Vagina (tissue), 2 donors: Measurements from ENCODE around the gene TANGO6. TPM values are rescaled to one million over a fixed set of nuclear protein-coding genes. Genes with fewer than 3 reads are reported as not detected.

Source experiments
- DNase-seq, 2 donors: peaks; one replicate each; pipeline ENCODE4 v3.0.0-alpha.2; 2017; ENCODE audit errors: extremely low spot score in 2 of 2
- H3K27ac ChIP-seq: fragments of 200-600 bp; sonication (generic); one replicate; pipeline ENCODE4 v1.5.1; 2019
- H3K27me3 ChIP-seq: fragments of 200-600 bp; sonication (generic); one replicate; pipeline ENCODE4 v1.5.1; 2019
- H3K36me3 ChIP-seq, 2 donors: fragments of 200-600 bp; sonication (generic); one replicate each; pipeline ENCODE4 v1.5.1; 2017 to 2019
- H3K4me1 ChIP-seq: fragments of 200-600 bp; sonication (generic); one replicate; pipeline ENCODE4 v1.5.1; 2019
- H3K4me3 ChIP-seq, 2 donors: fragments of 200-600 bp; sonication (generic); 1 replicate in 1 of 2; 2 replicates in 1 of 2; pipeline ENCODE4 v1.5.1; 2016 to 2019
- H3K9me3 ChIP-seq: fragments of 200-600 bp; sonication (generic); one replicate; pipeline ENCODE4 v1.5.1; 2019
- POLR2A ChIP-seq, 2 donors: fragments of 450-650 bp; IDR thresholded peaks; one replicate each; pipeline ENCODE4 v1.6.1; 2017; ENCODE audit warnings: antibody characterized with exemption in 2 of 2, mild to moderate bottlenecking in 2 of 2, moderate library complexity in 2 of 2
- POLR2AphosphoS5 ChIP-seq, 2 donors: sonication (generic); formaldehyde crosslinking; IDR thresholded peaks; one replicate each; pipeline ENCODE4 v1.9.0; 2017; ENCODE audit warnings: antibody characterized with exemption in 2 of 2, mild to moderate bottlenecking in 2 of 2, low read depth in 1 of 2; ENCODE audit not compliant: insufficient read depth in 1 of 2
- intact Hi-C: fragments of 100-400 bp; cut with DNase I; formaldehyde crosslinking; loops from one replicate; pipeline ENCODE4 v1.15.1; 2023
- total RNA-seq: library from RNA; depleted of rRNA; stranded (reverse); fragments of >200 nt; gene quantifications from one replicate; pipeline ENCODE4 v1.2.3, GENCODE V29; 2016
- TF ChIP-seq, protein P1 (sequence below), 3 experiments: fragments of 450-650 bp in 2 of 3; fragments of 200-600 bp in 1 of 3; sonication (generic) in 1 of 3; IDR thresholded peaks; one replicate each; pipeline ENCODE4 v1.5.1; 2017 to 2019; ENCODE audit warnings: antibody characterized with exemption in 3 of 3, mild to moderate bottlenecking in 2 of 3, moderate library complexity in 2 of 3

The TANGO6 gene
- total RNA-seq, 1 donor from 2014 or later: 21.9 TPM

DNA sequence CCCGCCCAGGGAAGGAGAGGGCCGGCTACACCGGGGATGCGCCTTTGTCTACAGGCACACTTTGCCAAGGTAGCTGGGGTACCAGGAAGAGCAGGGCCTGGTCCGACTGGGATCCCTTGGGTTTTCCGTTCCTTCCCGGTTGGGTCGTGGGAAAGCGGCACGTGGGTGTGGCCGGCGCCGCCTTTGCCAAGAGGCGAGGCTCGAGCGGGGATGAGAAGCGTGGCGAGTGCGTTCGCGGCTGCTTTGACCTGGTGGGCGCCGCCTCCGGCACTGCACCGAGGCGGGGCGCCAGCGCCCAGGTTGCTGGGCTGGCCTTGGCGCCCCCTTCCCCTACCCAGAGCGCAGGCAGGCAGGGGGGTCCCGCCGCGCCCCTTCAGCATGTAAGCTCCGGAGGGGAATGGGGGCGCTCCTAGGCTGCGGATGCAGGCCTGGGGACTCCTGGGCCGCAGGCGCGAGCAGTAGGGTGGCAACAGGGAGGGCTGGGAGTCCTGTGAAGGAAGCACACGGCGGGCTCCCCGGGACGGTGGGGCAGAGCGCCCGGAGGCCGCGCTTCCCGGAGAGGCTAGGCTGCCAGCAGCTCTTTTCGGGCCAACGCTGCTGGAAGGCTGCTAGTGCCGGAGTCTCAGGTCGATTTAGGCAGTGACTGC is 264.1 kb downstream of the TANGO6 start:
- Histone ChIP-seq H3K27me3 (no peaks in the 10 kb centered on the region), H3K36me3 (peaks cover 0 to 4% of the 10 kb centered on the region in 2 donors), H3K4me1 (peaks cover 32% of the 10 kb centered on the region), H3K27ac (no peak overlapping the region), H3K9me3 (no peaks in the 10 kb centered on the region), H3K4me3 (peak overlapping the region; percentile 54 to 59)
- TF ChIP-seq POLR2A (IDR thresholded peaks at IDR 0.05): no peak
- TF ChIP-seq POLR2AphosphoS5 (IDR thresholded peaks at IDR 0.05; ENCODE audit: insufficient read depth in 1 of 2, low read depth in 1 of 2): peak in 1 of 2 donors; percentile 19
- DNase-seq: no peak
- intact Hi-C loops: loop anchor here (10.0 kb wide), 1 partner anchor 233 kb away; no protein-coding TSS in a partner anchor

GRCh38 chr16:69108064-69108904 is 265.0 kb downstream of the TANGO6 start:
- DNase-seq: no peak
- intact Hi-C loops: loop anchor here (10.0 kb wide), 1 partner anchor 233 kb away; no protein-coding TSS in a partner anchor
- Histone ChIP-seq H3K4me1 (peaks cover 40% of the 10 kb centered on the region), H3K4me3 (peak overlapping the region; percentile 54 to 59), H3K9me3 (no peaks in the 10 kb centered on the region), H3K27me3 (no peaks in the 10 kb centered on the region), H3K27ac (no peak overlapping the region), H3K36me3 (peaks cover 0 to 4% of the 10 kb centered on the region in 2 donors)
- TF ChIP-seq, protein P1, sequence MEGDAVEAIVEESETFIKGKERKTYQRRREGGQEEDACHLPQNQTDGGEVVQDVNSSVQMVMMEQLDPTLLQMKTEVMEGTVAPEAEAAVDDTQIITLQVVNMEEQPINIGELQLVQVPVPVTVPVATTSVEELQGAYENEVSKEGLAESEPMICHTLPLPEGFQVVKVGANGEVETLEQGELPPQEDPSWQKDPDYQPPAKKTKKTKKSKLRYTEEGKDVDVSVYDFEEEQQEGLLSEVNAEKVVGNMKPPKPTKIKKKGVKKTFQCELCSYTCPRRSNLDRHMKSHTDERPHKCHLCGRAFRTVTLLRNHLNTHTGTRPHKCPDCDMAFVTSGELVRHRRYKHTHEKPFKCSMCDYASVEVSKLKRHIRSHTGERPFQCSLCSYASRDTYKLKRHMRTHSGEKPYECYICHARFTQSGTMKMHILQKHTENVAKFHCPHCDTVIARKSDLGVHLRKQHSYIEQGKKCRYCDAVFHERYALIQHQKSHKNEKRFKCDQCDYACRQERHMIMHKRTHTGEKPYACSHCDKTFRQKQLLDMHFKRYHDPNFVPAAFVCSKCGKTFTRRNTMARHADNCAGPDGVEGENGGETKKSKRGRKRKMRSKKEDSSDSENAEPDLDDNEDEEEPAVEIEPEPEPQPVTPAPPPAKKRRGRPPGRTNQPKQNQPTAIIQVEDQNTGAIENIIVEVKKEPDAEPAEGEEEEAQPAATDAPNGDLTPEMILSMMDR (IDR thresholded peaks at IDR 0.05): no peak
- TF ChIP-seq POLR2AphosphoS5 (IDR thresholded peaks at IDR 0.05; ENCODE audit: insufficient read depth in 1 of 2, low read depth in 1 of 2): no peak
- no peak for TF ChIP-seq POLR2A (IDR thresholded peaks at IDR 0.05)

DNA sequence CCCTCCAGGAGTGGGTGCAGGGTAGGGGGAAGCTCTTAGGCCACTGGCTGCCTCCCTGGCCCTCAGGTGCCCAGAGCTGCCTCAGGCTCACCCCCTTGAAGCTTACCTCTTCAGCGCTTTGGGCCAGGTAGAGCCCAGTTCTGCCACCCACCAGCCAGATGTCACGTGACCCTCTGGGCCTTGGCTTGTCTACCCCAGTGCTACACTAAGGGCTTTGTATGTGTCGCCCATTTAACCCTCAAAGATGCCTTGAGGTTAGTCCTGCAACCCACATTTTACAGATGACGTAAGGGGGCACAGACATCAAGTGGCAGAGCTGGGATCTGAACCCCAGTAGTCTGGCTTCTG is 265.5 kb downstream of the TANGO6 start:
- Histone ChIP-seq H3K36me3 (peaks cover 0 to 9% of the 10 kb centered on the region in 2 donors), H3K4me1 (peaks cover 40% of the 10 kb centered on the region), H3K27me3 (no peaks in the 10 kb centered on the region), H3K27ac (no peak overlapping the region), H3K4me3 (no peak overlapping the region), H3K9me3 (no peaks in the 10 kb centered on the region)
- TF ChIP-seq POLR2AphosphoS5 (IDR thresholded peaks at IDR 0.05; ENCODE audit: insufficient read depth in 1 of 2, low read depth in 1 of 2) (no peak), POLR2A (IDR thresholded peaks at IDR 0.05) (no peak)
- TF ChIP-seq, protein P1 (IDR thresholded peaks at IDR 0.05): no peak
- DNase-seq: no peak
- intact Hi-C loops: loop anchor here (10.0 kb wide), 1 partner anchor 234 kb away; no protein-coding TSS in a partner anchor

DNA sequence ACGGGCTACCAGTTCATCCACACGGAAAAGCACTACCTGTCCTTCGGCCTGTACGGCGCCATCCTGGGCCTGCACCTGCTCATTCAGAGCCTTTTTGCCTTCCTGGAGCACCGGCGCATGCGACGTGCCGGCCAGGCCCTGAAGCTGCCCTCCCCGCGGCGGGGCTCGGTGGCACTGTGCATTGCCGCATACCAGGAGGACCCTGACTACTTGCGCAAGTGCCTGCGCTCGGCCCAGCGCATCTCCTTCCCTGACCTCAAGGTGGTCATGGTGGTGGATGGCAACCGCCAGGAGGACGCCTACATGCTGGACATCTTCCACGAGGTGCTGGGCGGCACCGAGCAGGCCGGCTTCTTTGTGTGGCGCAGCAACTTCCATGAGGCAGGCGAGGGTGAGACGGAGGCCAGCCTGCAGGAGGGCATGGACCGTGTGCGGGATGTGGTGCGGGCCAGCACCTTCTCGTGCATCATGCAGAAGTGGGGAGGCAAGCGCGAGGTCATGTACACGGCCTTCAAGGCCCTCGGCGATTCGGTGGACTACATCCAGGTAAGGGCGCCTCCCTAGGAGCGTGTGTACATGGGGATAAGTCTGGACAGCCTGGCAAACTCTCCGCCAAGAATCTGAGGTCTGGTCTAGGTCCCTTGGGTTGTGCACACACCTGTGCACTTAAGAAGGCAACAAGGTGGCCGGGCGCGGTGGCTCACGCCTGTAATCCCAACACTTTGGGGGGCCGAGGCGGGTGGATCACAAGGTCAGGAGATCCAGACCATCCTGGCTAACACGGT is 266.3 kb downstream of the TANGO6 start:
- Histone ChIP-seq H3K4me3 (no peak overlapping the region), H3K27me3 (no peaks in the 10 kb centered on the region), H3K4me1 (peaks cover 40% of the 10 kb centered on the region), H3K27ac (no peak overlapping the region), H3K9me3 (no peaks in the 10 kb centered on the region), H3K36me3 (peaks cover 0 to 16% of the 10 kb centered on the region in 2 donors)
- TF ChIP-seq POLR2A (IDR thresholded peaks at IDR 0.05) (no peak), POLR2AphosphoS5 (IDR thresholded peaks at IDR 0.05; ENCODE audit: insufficient read depth in 1 of 2, low read depth in 1 of 2) (no peak)
- TF ChIP-seq, protein P1 (IDR thresholded peaks at IDR 0.05): no peak
- intact Hi-C loops: loop anchor here (10.0 kb wide), 1 partner anchor 235 kb away; no protein-coding TSS in a partner anchor
- no peak for DNase-seq

DNA sequence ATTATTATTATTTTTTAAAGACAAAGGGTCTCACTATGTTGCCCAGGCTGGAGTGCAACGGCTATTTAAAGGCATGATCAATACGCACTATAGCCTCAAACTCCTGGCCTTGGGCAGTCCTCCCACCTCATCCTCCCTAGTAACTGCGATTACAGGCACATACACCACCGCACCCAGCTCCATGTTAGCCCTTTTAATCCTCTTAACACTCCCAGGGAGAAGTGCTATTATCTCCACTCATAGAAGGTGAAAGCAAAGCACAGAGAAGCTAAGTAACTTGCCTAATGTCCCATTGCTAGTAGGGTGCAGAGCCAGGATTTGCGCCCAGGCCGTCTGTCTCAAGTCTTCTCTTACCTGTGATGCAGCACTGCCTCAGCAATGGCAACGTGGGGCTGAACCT is 267.1 kb downstream of the TANGO6 start:
- no peak overlapping the region for H3K27ac ChIP-seq
- H3K4me1 ChIP-seq: peaks cover 35% of the 10 kb centered on the region
- TF ChIP-seq POLR2A (IDR thresholded peaks at IDR 0.05) (no peak), POLR2AphosphoS5 (IDR thresholded peaks at IDR 0.05; ENCODE audit: insufficient read depth in 1 of 2, low read depth in 1 of 2) (no peak)
- TF ChIP-seq, protein P1 (IDR thresholded peaks at IDR 0.05): no peak
- intact Hi-C loops: no loop called here
- no peak overlapping the region for H3K4me3 ChIP-seq
- no peak for DNase-seq
- H3K27me3 ChIP-seq: no peaks in the 10 kb centered on the region
- H3K36me3 ChIP-seq: peaks cover 0 to 16% of the 10 kb centered on the region in 2 donors
- H3K9me3 ChIP-seq: no peaks in the 10 kb centered on the region
